ENCODE data around the gene PRAF2.
A peak's percentile ranks its signal among the peaks of the same experiment; 100 is the strongest.

PRAF2 gene

DNA sequence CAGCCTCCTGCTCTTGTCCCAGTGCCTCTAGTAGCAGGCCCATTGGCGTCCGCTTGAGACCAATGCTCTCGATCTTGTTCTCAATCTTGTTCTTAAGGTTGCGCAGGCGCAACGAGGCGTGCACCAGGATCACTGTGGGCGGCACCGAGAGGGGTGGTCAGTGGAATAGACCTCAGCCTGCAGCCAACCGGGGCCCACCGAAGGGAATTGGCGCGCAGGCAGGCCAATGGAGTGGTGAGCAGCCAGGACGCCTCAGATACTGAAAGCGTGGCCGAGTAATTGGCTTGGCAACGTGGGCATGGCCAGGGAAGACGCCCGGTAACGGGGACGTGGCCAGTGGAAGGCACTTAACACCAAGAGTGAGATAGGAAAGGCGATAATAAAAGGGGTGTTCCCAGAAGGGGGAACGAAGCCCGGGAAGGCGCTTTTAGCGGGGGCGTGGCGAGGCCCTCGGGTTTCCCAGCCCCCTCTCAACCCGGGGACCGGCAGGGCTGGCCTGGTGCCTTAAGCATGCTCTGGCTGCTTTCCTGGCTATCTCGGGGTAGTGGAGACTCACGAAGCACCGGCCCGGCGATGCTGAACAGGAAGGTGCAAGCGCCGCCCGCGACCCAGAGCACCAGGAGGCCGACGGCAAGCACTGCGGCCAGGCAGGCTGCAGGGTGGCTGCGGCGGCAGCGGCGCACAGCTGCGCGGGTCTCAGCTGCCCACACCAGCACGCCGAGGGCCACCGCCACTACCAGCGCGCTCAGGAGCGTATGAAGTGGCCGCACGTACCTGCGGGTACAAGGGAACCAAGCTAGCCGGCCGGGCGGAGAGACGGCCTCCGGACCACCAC, 1.7 kb downstream of the PRAF2 start:
- no peak for DNase-seq

DNA sequence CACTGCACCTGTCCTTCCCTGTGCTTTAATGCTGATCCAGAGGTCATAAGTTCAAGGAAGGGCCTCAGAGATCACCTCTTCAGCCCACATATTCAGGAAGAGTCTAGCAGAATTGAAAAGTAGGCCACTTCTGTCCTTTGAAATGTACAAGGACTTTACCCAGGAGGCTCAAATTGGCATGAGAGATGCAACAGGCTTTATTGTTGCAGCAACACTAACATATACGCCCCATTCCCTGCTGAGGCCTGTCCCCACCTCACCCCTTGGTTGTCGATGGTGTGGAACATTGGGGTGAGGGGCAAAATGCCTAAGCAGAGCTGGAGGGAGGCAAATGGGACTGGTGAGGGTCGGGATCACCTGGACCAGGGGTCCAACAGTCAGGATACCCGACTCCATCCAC, 2.8 kb downstream of the PRAF2 start:
- no peak for DNase-seq

- no peak for DNase-seq
Measured at GRCh38 chrX:49069038-49069437, 4.8 kb downstream of the PRAF2 start.

GRCh38 chrX:49067285-49068120, 6.3 kb downstream of the PRAF2 start:
- no peak for DNase-seq

DNA sequence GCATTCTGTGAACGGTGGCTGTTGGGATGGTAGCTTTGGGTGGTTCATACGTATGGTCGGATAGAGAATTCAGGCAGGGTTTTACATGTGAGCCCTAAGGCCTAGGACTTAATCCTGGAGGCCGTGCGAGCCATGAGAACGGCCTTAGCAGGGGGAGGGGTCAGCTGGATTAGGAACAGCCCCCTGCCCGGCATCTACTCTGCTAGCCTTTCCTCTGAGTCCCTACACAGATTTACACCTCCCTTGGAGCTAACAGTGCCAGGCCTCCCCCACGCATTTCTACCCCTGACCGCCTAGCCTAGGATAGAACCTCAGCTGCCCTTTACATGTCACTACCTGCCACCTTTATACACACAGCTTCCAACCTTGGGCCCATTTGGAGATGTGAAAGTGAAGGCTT, 7.1 kb downstream of the PRAF2 start:
- no peak for DNase-seq

GRCh38 chrX:49066278-49066677, 7.5 kb downstream of the PRAF2 start:
- no peak for DNase-seq

DNA sequence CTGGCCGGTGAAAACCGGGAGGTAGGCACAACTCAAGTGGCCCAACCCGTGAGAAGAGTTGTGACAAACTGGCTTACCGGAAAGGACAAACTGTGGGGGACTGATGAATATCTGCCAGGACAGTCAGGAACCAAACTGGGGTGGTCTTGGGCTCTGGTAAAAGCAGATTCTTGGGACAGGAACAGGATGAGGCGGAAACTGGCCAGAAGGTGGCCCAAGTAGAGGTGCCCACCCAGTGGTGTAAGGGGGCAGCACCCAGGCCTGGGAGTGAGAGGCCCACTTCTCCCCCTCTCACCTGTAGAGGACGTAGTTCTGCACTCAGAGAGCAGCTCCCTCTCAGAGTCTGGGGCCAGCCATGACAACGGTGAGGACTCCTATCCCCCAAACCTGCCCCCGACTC, 9.1 kb downstream of the PRAF2 start:
- no peak for DNase-seq

GRCh38 chrX:49064303-49064702, 9.5 kb downstream of the PRAF2 start:
- no peak for DNase-seq

DNA sequence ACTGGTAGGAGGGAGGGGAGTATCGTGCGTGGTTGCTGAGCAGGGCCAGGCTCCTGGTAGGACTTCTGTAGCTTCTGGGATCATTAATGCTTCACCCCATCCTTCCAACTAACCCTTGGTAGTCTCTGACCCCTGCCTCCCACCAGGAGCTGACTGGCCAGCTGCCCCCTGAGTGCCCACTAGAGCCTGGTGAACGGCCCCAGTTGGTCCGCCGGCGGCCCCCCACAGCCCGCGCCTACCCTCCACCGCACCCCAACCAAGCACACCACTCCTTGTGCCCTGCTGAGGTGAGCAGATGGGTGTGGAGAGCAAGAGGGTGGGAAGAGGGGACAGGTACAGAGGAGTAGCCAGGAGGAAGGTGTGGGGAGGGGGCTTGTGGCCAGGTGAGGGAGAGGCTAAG, 10.1 kb downstream of the PRAF2 start:
- DNase-seq: no peak

GRCh38 chrX:49061916-49062315, 11.9 kb downstream of the PRAF2 start:
- DNase-seq: no peak

GRCh38 chrX:49061490-49061889, 12.3 kb downstream of the PRAF2 start:
- DNase-seq: no peak

GRCh38 chrX:49060914-49061313, 12.9 kb downstream of the PRAF2 start:
- DNase-seq: no peak

GRCh38 chrX:49059681-49060085, 14.1 kb downstream of the PRAF2 start:
- no peak for DNase-seq

DNA sequence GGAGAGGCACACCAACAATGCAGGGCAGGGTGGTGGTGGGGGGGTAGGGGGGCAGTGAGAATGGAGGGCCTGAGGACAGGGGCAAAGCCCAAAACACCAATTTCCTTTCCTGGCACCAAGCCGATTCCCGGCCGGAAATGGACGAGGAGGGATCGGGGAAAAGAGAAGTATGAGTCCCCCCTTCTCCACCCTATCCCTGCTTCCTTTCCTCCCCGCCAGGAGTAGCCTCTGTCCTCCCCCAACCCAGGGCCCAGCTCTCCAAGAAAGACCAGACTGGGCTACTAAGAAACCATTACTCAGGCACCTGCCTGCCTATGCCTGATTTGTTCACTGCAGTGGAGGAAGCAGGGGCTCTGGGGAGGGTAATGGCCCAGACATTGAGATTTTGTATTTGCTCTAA, 14.6 kb downstream of the PRAF2 start:
- DNase-seq: no peak

DNA sequence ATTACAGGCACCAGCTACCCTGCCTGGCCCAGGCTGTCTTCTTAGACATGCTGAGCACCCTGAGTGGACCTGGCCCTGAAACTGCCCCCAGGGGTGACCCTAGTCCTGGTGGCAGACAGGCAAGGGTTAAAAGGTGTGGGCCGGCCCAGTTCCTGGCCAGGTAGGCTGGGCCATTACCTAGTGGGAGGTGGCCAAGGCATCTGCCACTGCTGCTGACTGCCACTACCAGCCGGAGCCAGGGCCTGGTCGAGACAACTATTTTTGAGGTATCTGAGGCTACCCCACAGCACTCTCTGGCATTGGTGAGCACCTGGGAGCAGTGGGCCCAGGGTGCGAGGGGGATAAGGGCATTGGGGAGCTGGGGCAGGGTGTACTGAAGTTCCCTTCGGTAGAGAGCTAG, 15.0 kb downstream of the PRAF2 start, which contains the start of gene CCDC120:
TSS of gene CCDC120 (plus strand) at position 206 of the 400 bp plus-strand sequence. CDS start 3,043 bp downstream, outside the sequence.
- no peak for DNase-seq

DNA sequence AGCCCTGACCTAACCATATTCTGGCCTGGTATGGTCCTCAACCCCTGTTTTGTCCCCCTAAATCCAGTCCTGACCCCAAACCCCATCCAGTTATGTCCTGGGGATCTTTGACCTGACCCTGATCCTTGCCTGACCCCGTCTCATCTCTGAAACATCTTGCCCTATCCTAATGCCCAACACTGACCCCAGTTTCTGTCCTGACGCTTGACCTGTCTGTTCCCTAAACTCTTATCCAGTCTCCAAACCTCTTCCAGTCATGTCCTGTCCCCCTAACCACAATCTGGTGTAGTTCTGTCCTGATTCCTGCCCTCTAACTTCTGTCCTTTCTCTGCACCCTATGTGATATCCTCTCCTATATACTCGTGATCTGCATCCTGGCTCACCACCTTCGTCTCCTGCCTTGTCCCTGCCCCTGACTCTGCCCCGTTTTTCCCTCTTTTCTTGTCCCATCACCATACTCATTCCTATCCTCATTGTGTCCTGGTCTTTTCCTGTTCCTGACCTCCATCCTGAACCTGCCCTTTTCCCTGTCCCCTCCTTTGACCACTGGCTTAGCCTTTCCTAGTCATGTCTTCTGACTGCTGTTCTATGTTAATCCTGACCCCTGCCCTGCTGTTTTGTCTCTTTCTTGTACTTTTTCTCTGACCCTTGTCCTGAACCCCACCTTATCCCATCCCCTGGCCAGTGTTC, 19.6 kb downstream of the PRAF2 start:
- no peak for DNase-seq

DNA sequence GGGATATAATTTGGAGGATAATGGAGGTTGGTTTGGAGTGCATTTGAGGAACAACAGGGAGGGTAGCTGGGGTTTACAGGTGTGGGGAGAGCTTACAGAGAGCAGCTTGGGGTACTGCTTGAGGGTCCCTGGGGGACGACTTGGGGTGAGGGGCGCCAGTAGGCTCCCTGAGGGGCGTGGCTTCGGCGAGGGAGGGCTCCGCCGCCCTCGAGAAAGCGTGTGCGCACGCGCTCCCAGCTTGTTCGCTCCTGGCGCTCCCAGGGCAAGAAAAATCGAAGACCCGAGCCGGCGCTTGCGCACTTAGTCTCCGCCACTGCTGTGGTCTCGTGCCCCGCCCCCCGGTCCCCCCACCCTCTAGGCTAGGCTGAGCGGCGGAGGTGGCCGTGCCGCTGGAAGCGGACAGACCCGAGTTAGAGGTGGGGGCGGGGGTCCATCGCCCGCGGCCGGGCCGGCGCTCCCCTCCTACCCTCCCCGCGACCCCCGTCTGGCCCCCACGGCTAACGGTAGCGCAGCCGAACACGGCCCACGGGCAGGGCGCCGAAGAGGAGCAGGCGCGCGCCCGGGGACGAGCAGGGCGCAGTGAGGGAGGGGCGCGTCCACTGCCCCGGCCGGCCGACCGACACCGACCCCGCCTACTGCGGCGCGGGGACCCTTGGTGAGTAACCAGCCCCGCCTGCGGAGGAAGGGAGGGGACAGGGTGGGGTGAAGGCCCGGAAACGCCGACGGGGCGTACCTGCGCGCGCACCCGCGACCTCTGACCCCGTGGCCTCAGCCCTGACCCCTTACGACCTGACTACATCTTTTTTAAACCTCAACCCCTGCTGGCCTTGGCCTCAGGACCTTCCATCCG, 20.4 kb downstream of the PRAF2 start:
- DNase-seq: peak; percentile 87

- no peak for DNase-seq
Measured at GRCh38 chrX:49043987-49044281, 29.9 kb downstream of the PRAF2 start.

GRCh38 chrX:49043220-49043986, 30.4 kb downstream of the PRAF2 start, which contains the start of gene TFE3:
TFE3 (minus strand) TSS chrX:49043357; CDS start chrX:49043226, 131 bp downstream.
- peak; percentile 99 for DNase-seq

- no peak for DNase-seq
Measured at GRCh38 chrX:49042581-49043219, 31.1 kb downstream of the PRAF2 start.
